ENCODE data around the gene KRT80.

DNA sequence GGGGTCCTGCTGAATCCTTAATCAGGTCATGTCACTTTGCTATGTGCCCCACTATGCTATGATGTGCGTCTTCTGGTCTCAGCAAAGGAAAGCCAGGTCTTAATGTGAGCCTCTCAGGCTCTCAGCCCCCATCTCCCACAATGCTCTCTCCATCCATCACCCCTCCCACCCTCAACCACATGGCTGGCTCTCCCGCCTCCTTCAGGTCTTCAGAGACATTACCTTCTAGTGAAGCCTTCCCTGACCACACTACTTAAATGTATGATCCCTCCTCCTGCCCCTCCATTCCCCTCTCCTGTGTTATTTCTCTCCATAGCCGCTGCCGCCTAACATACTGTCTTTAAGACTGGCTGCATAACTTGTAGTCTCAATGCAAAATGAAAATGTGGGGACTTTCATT lies 50.5 kb downstream of the KRT80 start:
- TF ChIP-seq POLR2A (IDR thresholded peaks at IDR 0.05): no peak
- TF ChIP-seq, protein P1, sequence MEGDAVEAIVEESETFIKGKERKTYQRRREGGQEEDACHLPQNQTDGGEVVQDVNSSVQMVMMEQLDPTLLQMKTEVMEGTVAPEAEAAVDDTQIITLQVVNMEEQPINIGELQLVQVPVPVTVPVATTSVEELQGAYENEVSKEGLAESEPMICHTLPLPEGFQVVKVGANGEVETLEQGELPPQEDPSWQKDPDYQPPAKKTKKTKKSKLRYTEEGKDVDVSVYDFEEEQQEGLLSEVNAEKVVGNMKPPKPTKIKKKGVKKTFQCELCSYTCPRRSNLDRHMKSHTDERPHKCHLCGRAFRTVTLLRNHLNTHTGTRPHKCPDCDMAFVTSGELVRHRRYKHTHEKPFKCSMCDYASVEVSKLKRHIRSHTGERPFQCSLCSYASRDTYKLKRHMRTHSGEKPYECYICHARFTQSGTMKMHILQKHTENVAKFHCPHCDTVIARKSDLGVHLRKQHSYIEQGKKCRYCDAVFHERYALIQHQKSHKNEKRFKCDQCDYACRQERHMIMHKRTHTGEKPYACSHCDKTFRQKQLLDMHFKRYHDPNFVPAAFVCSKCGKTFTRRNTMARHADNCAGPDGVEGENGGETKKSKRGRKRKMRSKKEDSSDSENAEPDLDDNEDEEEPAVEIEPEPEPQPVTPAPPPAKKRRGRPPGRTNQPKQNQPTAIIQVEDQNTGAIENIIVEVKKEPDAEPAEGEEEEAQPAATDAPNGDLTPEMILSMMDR (IDR thresholded peaks at IDR 0.05): no peak

All from uterus (tissue), 2 donors.